Measurements from ENCODE around the gene MTERF2.

The MTERF2 gene

DNA sequence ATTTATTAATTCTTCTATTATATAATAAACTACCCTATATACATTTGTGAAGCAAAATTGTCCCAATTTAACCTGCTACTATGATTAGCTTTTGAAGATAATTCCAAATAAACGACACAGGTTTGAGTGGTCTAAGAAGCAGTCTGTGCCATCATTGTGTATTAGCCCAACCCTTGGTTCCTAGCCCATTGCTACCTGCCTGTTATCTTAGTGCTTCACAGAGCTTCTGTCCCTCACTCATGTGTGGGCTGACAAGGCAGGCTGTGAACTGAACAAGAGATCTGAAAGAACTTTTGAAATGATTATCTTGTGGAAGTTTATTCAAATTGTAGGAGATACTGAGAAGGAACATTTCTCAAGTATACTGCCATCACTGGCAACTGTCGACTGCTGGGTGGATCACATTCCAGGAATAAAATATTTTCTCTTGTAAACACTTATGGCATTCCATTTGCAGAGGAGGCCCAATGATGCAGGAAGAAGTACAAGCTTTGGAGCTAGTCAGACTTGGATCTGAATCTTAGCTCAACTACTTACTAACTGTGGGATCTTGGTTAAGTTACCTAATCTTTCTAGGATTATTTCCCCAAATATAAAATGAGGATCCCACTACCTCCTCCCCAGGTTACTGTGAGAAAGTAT, 7.8 kb upstream of the MTERF2 start:
- peak; percentile 70 for DNase-seq

DNA sequence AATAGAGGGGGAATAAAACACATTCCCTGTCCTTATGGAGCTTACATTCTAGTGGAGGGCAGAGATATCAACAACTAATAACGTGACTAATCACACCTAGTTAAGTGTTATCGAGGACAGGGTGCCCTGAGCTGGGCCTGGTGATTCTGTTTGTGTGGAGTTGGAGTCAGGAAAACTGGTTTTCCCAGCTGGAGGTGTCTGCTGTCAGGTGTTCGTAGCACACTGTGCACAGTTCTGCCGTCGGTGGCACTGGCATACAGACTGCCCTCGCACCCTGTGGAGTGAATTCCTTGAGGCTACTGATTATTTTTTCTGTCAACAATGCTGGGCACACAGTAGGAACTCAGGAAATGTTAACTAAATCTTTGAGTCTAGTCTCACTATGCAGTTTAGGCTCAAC, 900 bp upstream of the MTERF2 start:
- DNase-seq, result no peak

- DNase-seq, result no peak
Observed at GRCh38 chr12:106986135-106986534, 811 bp downstream of the MTERF2 start.

DNA sequence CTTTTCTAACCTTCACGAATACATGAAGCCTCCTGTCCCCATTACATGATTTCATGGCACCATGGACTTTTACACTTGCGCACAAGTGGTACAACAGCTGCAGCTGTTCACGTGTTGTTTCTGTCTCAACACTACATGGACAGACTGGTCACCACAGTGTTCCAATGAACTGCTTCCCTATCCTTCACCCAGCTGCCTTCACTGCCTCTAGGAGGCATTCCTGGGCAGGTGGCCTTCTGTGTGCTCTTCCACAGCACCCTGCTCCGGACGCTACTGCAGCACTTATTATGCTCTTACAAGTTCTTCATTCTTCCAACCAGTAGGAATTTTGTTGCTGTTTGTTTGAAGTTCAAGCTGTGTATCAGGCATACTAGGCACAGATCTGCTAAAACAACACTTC, 1.5 kb downstream of the MTERF2 start:
- DNase-seq, result no peak

GRCh38 chr12:106984588-106985137, 2.3 kb downstream of the MTERF2 start:
- no peak for DNase-seq

- no peak for DNase-seq
Observed at GRCh38 chr12:106982229-106982628, 4.7 kb downstream of the MTERF2 start.

- no peak for DNase-seq
Observed at GRCh38 chr12:106981788-106982187, 5.2 kb downstream of the MTERF2 start.

DNA sequence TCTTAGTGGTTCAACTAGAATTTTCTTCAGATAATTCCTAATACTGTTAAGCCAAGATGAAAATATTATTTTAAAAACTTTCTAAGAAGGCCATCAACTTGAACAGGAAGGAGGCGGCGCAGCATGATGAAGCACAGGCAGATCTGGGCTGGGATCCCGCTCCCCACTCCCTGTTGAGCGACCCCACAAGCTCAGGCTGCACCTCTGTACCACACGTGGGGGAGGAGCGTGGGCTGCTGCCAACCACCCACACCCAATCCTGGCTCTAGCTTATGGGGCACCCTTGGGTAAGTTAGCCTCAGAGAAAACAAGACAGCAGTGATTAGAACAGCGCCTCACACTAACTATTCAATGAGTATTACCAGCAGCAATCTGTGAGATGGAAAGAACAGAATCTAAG, 6.0 kb downstream of the MTERF2 start:
- DNase-seq, result no peak

GRCh38 chr12:106978035-106978800, 8.7 kb downstream of the MTERF2 start:
- peak; percentile 66 for DNase-seq

GRCh38 chr12:106976668-106977067, 10.3 kb downstream of the MTERF2 start:
- no peak for DNase-seq

DNA sequence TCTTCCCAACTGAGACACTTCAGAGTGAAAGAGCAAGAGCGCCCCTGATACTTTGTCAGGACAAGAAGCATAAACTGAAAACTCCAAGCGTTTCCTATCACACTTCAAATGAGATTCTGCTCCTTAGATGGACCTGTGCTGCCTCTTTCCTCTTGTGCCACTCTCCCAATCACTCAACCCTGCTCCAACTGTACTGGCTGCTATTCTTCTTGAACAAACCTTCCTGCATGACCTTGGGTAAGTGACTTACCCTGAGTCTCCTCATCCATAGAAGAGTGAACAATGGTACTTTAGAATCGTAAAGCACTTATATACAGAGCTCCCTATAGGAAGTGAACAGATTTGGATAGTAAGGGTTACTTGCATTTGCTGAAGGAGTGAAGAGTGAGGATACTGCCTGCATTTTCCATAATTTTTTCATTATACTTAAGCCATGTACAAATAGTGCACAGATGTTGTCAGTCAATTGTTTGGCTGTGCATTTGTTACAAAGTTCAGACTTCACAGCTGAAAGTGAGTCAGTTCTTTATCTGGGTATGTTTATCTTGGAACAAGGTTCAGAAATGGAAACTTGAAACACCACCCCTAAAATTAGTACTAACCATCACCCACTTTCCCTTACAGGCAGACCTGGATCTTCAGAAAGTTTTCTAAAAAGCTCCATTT, 10.8 kb downstream of the MTERF2 start:
- no peak for DNase-seq

GRCh38 chr12:106975098-106975497, 11.8 kb downstream of the MTERF2 start:
- no peak for DNase-seq

- DNase-seq, result no peak
Observed at GRCh38 chr12:106974511-106974910, 12.4 kb downstream of the MTERF2 start.

GRCh38 chr12:106973545-106973944, 13.4 kb downstream of the MTERF2 start:
- no peak for DNase-seq

GRCh38 chr12:106971065-106971464, 15.9 kb downstream of the MTERF2 start:
- no peak for DNase-seq

- no peak for DNase-seq
Observed at GRCh38 chr12:106964526-106964925, 22.4 kb downstream of the MTERF2 start.

DNA sequence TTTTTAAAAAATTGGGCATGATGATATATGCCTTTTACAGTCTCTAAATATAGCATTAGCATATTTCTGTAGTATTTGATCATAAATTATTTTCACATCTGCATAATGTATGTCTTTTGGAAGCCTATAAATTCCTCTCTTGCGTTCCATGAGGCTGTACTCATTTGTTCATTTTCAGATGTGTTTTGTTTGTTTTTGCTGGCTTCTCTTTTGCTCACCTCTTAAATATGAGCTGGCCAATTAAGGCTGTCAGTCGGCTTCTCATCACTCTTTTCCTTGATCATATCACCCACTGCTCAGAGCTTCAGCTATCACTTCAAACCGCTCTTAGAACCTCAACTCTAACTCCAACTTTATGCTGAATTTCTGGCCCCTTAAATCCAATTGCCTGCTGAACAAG, 24.7 kb downstream of the MTERF2 start:
- DNase-seq, result peak; percentile 64

DNA sequence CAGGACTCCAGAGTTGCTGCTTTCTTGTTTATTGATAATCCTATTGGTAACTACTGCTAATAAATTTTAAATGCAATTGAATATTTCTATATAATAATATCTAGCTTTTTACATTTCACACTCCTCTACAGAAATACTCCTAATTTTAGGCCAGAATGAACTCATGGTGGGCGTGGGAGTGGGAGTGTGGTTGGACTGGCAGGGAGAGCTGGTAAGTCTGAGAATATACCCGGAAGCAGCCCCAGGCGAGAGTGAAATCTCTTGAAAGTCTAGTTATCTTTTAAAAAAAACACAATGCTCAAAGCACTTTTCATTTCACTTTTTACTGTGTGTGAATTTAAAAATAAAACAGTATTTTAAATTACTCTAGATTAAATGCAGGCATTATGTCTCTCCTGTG, 26.5 kb downstream of the MTERF2 start:
- DNase-seq, result no peak

GRCh38 chr12:106957583-106957982, 29.4 kb downstream of the MTERF2 start:
- no peak for DNase-seq

DNA sequence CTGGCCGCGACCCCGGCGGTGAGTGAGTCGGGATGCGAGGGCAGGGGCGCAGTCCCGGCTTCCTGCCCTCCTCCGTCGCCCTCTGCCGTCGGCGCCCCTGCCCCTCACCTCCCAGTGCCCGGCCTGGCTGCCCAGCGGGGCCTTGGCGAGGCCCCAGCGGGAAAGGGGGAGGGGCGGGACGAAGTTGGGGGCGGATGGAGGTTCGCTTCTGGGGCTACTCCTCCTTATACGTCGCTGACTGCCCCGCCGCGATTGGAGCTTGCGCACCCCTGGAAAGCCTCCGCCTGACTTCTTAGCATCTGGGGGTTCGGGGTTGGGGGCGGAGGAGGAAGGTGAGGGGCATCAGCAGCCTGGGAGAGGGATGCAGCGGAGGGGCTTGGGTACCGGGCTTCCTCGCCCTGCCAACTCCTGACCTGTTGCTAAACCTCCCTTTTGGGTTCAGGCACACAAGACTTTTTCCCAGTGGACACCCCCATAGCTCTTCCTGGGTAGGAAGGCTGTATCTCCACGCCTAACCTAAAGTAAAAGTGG, 30.8 kb downstream of the MTERF2 start:
- peak; percentile 68 for DNase-seq

DNA sequence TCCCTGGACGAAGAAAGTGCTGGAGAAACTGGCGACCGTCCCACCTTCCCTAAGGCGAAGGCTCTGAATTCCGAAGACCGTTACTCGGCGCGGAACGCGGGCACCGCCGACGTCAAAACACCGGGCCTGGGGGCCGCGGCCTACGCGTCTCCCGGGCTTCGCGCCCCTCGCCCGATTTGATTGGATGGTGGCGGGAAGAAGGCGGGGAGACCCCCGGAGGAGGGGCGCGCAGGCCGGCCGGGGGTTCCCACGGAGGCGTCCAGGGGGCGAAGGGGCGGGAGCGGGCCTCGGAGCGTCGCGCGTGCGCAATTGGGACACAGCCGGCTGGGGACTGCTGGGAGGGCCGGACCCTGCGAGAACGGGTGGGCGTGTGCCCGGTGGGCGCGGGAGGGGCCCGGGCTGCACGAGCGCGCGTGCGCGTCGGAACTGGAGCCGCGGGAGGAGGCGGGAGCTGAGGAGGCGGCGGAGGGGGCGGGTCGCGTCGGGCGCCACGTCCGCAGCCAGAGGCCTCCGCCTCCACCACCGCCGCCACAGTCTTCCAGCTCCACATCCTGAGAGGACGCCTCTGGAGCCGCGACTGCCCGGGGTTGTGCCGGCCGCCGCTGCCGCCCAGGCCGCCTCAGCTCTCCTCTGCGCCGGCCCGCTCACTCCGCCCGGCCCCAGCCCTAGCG, 31.4 kb downstream of the MTERF2 start, which contains the start of gene TMEM263:
Gene TMEM263 (plus strand): TSS at position 531 of the 671 bp plus-strand sequence. CDS start 11,210 bp downstream, outside the sequence.
- DNase-seq, result peak; percentile 98

Data from fibroblast of skin of scalp (primary cell).